ENCODE results near the gene KCNJ16. TPM values are rescaled to one million over a fixed set of nuclear protein-coding genes. Genes with fewer than 3 reads are reported as not detected.

Gene KCNJ16
- total RNA-seq, 1 donor from 2014 or later: not detected

DNA sequence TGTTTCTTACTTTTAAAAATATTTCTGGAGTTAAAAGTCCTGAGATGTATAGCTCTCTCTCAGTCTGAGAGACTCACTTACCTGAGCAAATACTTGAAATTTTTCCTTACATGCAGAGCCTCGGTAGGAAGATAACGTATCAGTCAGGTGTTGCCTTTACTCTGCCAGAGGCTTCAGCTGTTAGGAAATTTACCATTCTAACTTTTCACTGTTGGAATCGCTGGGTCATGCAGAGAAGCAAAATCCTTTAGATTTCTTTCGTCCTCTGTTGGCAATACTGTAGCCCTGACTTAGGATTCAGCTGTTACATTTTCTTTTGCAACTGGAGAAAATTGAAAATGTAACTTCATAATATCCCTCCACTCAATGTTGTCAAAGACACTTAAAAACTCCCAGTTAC, 20.0 kb upstream of the KCNJ16 start:
- H3K27me3 ChIP-seq: no peaks in the 10 kb centered on the region
- H3K4me3 ChIP-seq: no peak overlapping the region
- H3K27ac ChIP-seq: no peak overlapping the region
- intact Hi-C loops (cut with DNase I): no loop called here
- no peaks in the 10 kb centered on the region for H3K9me3 ChIP-seq
- no peaks in the 10 kb centered on the region for H3K36me3 ChIP-seq
- no peak for TF ChIP-seq POLR2A (IDR thresholded peaks at IDR 0.05)
- DNase-seq (ENCODE audit: extremely low spot score in 2 of 2): no peak
- H3K4me1 ChIP-seq: no peaks in the 10 kb centered on the region

DNA sequence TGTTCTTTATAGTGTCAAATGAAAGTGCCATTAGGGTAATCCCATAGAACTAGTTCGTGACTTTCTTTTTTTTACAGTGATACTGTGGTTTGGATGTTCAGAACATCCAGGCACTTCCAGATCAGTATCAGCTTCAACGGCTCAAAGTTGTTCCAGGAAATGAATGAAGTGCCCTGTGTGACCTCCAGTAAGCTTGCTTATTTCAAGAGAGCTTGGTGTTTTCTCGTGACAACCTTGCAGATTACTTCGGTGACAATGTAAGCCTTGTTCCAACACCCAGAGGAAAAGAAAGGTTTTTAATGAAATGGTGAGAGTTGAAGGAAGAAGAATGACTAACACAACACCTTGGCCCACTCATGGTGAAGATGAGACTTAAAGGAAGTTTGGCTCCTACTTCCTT, 16.0 kb upstream of the KCNJ16 start:
- no peaks in the 10 kb centered on the region for H3K27me3 ChIP-seq
- no peaks in the 10 kb centered on the region for H3K9me3 ChIP-seq
- no peak overlapping the region for H3K27ac ChIP-seq
- no peak for TF ChIP-seq POLR2A (IDR thresholded peaks at IDR 0.05)
- TF ChIP-seq, protein P1, sequence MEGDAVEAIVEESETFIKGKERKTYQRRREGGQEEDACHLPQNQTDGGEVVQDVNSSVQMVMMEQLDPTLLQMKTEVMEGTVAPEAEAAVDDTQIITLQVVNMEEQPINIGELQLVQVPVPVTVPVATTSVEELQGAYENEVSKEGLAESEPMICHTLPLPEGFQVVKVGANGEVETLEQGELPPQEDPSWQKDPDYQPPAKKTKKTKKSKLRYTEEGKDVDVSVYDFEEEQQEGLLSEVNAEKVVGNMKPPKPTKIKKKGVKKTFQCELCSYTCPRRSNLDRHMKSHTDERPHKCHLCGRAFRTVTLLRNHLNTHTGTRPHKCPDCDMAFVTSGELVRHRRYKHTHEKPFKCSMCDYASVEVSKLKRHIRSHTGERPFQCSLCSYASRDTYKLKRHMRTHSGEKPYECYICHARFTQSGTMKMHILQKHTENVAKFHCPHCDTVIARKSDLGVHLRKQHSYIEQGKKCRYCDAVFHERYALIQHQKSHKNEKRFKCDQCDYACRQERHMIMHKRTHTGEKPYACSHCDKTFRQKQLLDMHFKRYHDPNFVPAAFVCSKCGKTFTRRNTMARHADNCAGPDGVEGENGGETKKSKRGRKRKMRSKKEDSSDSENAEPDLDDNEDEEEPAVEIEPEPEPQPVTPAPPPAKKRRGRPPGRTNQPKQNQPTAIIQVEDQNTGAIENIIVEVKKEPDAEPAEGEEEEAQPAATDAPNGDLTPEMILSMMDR (IDR thresholded peaks at IDR 0.05): no peak
- no peak for TF ChIP-seq POLR2AphosphoS5 (IDR thresholded peaks at IDR 0.05; ENCODE audit: insufficient read depth in 1 of 2, low read depth in 1 of 2)
- H3K4me1 ChIP-seq: no peaks in the 10 kb centered on the region
- no peaks in the 10 kb centered on the region for H3K36me3 ChIP-seq
- intact Hi-C loops (cut with DNase I): no loop called here
- H3K4me3 ChIP-seq: no peak overlapping the region
- DNase-seq (ENCODE audit: extremely low spot score in 2 of 2): no peak

DNA sequence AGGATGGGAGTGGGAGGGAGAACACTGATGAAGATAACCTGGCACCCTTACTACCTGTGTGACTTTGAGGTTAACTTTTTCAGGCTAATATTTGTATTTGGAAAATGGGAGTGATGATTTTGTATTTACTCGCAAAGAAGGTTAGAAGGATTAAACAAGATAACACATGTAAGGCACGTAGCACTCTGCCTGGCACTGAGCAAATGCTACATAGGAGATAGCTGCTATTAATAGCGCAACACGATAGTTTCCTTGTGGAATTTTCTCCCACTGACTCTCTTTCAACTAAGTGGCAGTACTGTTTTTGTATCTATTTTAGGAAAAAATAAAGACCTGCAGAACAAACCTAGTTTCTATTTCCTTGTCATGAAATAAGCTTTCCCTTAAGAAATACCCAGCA, 15.4 kb upstream of the KCNJ16 start:
- intact Hi-C loops (cut with DNase I): no loop called here
- Histone ChIP-seq H3K4me1 (no peaks in the 10 kb centered on the region), H3K27ac (no peak overlapping the region), H3K4me3 (no peak overlapping the region), H3K36me3 (no peaks in the 10 kb centered on the region), H3K27me3 (no peaks in the 10 kb centered on the region), H3K9me3 (no peaks in the 10 kb centered on the region)
- TF ChIP-seq POLR2AphosphoS5 (IDR thresholded peaks at IDR 0.05; ENCODE audit: insufficient read depth in 1 of 2, low read depth in 1 of 2): no peak
- no peak for TF ChIP-seq POLR2A (IDR thresholded peaks at IDR 0.05)
- TF ChIP-seq, protein P1 (IDR thresholded peaks at IDR 0.05): no peak
- DNase-seq (ENCODE audit: extremely low spot score in 2 of 2): no peak

DNA sequence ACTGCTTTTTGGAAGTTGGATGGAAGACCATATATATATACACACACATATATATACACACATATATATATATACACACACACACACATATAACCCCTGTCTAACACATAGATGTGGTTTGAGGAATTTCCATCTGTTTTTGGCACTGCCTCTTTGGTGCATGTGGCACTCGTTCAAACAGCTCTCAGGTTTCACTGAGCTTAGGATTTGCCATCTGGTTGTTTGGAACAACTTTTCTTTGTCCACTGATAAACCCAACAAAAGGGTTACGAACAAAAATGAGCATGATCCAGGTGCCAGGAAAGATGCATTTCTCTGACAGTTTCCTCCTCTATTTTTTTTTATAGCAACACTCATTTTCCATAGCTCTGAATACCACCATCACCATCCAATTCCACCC, 14.6 kb upstream of the KCNJ16 start:
- Histone ChIP-seq H3K4me3 (no peak overlapping the region), H3K27me3 (no peaks in the 10 kb centered on the region), H3K36me3 (no peaks in the 10 kb centered on the region), H3K9me3 (no peaks in the 10 kb centered on the region), H3K4me1 (no peaks in the 10 kb centered on the region), H3K27ac (no peak overlapping the region)
- no peak for DNase-seq (ENCODE audit: extremely low spot score in 2 of 2)
- TF ChIP-seq, protein P1 (IDR thresholded peaks at IDR 0.05): no peak
- no peak for TF ChIP-seq POLR2A (IDR thresholded peaks at IDR 0.05)
- no peak for TF ChIP-seq POLR2AphosphoS5 (IDR thresholded peaks at IDR 0.05; ENCODE audit: insufficient read depth in 1 of 2, low read depth in 1 of 2)
- intact Hi-C loops (cut with DNase I): no loop called here

DNA sequence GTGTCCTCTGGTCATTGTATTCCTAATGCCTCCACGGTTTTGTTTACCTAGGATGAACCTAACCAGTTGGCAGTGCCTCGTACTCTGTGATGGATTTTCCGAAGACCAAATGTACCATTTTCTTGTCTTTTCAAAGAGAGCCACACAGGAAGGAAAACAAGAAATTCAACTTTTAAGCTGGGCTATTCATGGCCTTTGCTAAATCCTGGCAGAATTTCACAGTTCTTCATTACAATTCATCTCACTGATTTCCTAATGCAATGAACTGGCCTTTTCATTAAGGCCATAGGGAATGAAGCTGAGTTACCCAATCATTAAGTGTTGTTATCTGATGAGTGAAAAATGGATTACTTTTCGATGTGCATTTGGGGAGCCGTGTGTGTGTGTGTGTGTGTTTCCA, 7.9 kb upstream of the KCNJ16 start:
- H3K4me3 ChIP-seq: no peak overlapping the region
- TF ChIP-seq POLR2AphosphoS5 (IDR thresholded peaks at IDR 0.05; ENCODE audit: insufficient read depth in 1 of 2, low read depth in 1 of 2) (no peak), POLR2A (IDR thresholded peaks at IDR 0.05) (no peak)
- TF ChIP-seq, protein P1 (IDR thresholded peaks at IDR 0.05): no peak

More for the DNA sequence above, 7.9 kb upstream of the KCNJ16 start:
- no peak for DNase-seq (ENCODE audit: extremely low spot score in 2 of 2)
- no peak overlapping the region for H3K27ac ChIP-seq
- H3K27me3 ChIP-seq: no peaks in the 10 kb centered on the region
- intact Hi-C loops (cut with DNase I): no loop called here
- no peaks in the 10 kb centered on the region for H3K4me1 ChIP-seq
- no peaks in the 10 kb centered on the region for H3K9me3 ChIP-seq
- H3K36me3 ChIP-seq: no peaks in the 10 kb centered on the region

Measured in vagina (tissue), 2 donors.